ENCODE data around the gene RERE. TPM values are rescaled to one million over a fixed set of nuclear protein-coding genes. Genes with fewer than 3 reads are reported as not detected.
A peak's percentile ranks its signal among the peaks of the same experiment; 100 is the strongest.

Gene RERE
- total and polyA plus RNA-seq, 2 experiments from 2014 or later: 148 to 170 TPM

DNA sequence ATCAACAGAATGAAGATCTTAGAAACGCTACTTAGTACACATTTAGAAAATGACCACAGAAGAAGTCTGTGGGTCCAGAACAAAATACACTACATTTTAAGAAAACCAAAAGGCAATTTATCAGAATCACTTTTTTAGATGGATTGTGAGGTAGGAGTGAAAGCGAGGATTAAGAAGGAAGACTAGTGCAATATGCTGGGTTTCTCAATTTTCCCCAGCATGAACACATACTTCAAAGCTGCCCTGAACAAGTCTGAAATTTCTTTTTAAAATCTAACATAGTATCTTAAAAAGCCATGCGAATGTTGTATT lies 299.0 kb downstream of the RERE start (continued):
- TF ChIP-seq, protein P1, sequence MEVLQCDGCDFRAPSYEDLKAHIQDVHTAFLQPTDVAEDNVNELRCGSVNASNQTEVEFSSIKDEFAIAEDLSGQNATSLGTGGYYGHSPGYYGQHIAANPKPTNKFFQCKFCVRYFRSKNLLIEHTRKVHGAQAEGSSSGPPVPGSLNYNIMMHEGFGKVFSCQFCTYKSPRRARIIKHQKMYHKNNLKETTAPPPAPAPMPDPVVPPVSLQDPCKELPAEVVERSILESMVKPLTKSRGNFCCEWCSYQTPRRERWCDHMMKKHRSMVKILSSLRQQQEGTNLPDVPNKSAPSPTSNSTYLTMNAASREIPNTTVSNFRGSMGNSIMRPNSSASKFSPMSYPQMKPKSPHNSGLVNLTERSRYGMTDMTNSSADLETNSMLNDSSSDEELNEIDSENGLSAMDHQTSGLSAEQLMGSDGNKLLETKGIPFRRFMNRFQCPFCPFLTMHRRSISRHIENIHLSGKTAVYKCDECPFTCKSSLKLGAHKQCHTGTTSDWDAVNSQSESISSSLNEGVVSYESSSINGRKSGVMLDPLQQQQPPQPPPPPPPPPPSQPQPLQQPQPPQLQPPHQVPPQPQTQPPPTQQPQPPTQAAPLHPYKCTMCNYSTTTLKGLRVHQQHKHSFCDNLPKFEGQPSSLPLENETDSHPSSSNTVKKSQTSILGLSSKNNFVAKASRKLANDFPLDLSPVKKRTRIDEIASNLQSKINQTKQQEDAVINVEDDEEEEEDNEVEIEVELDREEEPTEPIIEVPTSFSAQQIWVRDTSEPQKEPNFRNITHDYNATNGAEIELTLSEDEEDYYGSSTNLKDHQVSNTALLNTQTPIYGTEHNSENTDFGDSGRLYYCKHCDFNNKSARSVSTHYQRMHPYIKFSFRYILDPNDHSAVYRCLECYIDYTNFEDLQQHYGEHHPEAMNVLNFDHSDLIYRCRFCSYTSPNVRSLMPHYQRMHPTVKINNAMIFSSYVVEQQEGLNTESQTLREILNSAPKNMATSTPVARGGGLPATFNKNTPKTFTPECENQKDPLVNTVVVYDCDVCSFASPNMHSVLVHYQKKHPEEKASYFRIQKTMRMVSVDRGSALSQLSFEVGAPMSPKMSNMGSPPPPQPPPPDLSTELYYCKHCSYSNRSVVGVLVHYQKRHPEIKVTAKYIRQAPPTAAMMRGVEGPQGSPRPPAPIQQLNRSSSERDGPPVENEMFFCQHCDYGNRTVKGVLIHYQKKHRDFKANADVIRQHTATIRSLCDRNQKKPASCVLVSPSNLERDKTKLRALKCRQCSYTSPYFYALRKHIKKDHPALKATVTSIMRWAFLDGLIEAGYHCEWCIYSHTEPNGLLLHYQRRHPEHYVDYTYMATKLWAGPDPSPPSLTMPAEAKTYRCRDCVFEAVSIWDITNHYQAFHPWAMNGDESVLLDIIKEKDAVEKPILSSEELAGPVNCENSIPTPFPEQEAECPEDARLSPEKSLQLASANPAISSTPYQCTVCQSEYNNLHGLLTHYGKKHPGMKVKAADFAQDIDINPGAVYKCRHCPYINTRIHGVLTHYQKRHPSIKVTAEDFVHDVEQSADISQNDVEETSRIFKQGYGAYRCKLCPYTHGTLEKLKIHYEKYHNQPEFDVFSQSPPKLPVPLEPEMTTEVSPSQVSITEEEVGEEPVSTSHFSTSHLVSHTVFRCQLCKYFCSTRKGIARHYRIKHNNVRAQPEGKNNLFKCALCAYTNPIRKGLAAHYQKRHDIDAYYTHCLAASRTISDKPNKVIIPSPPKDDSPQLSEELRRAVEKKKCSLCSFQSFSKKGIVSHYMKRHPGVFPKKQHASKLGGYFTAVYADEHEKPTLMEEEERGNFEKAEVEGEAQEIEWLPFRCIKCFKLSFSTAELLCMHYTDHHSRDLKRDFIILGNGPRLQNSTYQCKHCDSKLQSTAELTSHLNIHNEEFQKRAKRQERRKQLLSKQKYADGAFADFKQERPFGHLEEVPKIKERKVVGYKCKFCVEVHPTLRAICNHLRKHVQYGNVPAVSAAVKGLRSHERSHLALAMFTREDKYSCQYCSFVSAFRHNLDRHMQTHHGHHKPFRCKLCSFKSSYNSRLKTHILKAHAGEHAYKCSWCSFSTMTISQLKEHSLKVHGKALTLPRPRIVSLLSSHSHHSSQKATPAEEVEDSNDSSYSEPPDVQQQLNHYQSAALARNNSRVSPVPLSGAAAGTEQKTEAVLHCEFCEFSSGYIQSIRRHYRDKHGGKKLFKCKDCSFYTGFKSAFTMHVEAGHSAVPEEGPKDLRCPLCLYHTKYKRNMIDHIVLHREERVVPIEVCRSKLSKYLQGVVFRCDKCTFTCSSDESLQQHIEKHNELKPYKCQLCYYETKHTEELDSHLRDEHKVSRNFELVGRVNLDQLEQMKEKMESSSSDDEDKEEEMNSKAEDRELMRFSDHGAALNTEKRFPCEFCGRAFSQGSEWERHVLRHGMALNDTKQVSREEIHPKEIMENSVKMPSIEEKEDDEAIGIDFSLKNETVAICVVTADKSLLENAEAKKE (CRISPR knock-in tag; IDR thresholded peaks at IDR 0.05): no peak
- no peak for TF ChIP-seq EZH2 (IDR thresholded peaks at IDR 0.05; ENCODE audit: low read depth, unreplicated experiment)
- no peak for TF ChIP-seq NANOG (IDR thresholded peaks at IDR 0.05; ENCODE audit: borderline replicate concordance)
- TF ChIP-seq, protein P2, sequence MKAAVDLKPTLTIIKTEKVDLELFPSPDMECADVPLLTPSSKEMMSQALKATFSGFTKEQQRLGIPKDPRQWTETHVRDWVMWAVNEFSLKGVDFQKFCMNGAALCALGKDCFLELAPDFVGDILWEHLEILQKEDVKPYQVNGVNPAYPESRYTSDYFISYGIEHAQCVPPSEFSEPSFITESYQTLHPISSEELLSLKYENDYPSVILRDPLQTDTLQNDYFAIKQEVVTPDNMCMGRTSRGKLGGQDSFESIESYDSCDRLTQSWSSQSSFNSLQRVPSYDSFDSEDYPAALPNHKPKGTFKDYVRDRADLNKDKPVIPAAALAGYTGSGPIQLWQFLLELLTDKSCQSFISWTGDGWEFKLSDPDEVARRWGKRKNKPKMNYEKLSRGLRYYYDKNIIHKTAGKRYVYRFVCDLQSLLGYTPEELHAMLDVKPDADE (IDR thresholded peaks at IDR 0.05): no peak
- TF ChIP-seq JUNB (IDR thresholded peaks at IDR 0.05; ENCODE audit: unreplicated experiment): no peak

DNA sequence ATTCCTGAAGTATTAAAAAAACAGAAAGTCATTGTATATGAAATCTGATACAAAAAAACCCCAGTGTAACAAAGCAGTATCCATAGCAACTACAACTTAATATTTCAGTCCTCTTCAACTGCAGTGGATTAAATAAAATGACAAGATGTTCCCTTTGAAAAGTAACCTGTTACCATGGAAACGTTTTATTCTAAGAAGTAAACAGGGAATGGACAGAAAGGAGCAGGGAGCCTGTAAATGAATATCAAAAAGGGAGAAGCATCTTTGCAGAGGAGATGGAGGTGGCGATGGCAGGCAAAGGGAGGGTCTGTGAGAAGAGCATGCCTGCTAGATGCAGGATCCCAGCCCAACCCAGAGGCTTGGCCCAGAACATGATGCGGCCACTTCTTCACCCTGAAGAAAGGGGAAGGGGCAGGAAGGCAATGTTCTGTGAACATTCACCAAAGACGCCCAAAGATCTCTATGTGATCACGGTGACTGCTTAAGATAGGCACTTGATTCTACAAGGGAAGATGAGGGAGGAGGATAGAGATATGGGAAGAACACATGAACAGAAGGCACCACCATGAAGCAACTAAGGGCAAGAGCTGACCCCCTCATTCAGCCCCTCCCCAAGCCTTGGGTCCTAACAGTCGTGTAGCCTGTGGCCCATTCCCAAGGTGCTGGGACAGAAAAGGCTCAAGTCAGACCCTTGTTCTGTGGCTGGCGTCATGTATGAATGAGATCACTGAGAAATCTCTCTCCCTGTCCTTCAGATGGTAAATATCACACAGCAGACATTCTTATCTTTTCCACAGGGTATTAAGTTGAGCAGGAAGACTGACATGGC lies 299.6 kb downstream of the RERE start:
- peak; percentile 71 for ATAC-seq
- H3F3A ChIP-seq (replicated peaks; ENCODE audit: low read depth): no peaks in the 10 kb centered on the region
- H3K9me2 ChIP-seq (ENCODE audit: insufficient read depth): no peaks in the 10 kb centered on the region
- H3K4me1 ChIP-seq (ENCODE audit: insufficient read depth): peaks cover 23% of the 10 kb centered on the region
- Mint-ChIP-seq H3K36me3 (ENCODE audit: low read depth) (0 out of 3 replicates have a peak, but pooled peaks cover 2% of the 10 kb centered on the region), H3K4me3 (no peak overlapping the region), H3K27ac (peak overlapping the region; percentile 11; the same call in 1 of the 2 replicates), H3K27me3 (ENCODE audit: insufficient read depth, low read depth, poor library complexity) (peaks cover 1% of the 10 kb centered on the region), H3K9me3 (no peaks in the 10 kb centered on the region), H3K4me1 (peaks cover 32% of the 10 kb centered on the region)
- no peak overlapping the region for H2AFZ ChIP-seq
- H3K27me3 ChIP-seq (ENCODE audit: insufficient read depth): no peaks in the 10 kb centered on the region
- no peak overlapping the region for H3K4me3 ChIP-seq
- H3K27ac ChIP-seq (ENCODE audit: low read depth): peak overlapping the region; percentile 73; the same call in 1 of the 2 replicates
- no peaks in the 10 kb centered on the region for H3K36me3 ChIP-seq (ENCODE audit: insufficient read depth)
- no peak overlapping the region for H3K4me2 ChIP-seq
- DNase-seq (ENCODE audit: low spot score): peak; percentile 41
- H3K79me2 ChIP-seq (replicated peaks; ENCODE audit: insufficient read depth): peaks cover 92% of the 10 kb centered on the region
- H4K20me1 ChIP-seq (replicated peaks; ENCODE audit: insufficient read depth): peaks cover 10% of the 10 kb centered on the region
- TF ChIP-seq STAT1 (IDR thresholded peaks at IDR 0.05; ENCODE audit: unreplicated experiment) (no peak), JUNB (IDR thresholded peaks at IDR 0.05; ENCODE audit: unreplicated experiment) (no peak)
- TF ChIP-seq, protein P1 (CRISPR knock-in tag; IDR thresholded peaks at IDR 0.05): no peak
